SW 1271 (cell line): Measurements from ENCODE around the gene ZBTB20.

Source experiments
- DNase-seq, 2 experiments: peaks; one replicate each; lab custom pipeline; 2025; lab: John Stamatoyannopoulos, UW

The ZBTB20 gene

DNA sequence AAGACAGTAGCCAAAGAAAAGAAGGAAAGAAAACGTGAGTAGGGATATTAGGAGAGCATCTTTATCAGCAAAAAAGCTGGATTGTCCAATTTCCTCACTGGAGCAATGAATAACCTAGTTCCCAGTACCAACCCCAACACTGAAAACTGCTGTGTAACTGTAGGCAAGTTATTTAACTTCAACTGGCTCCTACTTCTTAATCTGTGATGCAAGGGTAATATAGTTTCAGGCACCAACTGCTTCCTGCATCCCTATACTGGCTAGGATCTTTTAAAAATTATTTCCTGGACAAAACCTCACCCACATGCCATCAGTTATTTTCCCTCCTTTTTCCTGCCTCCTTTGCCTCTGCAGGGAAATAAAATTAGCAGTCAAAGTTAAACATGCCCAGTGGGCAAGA, 59.6 kb downstream of the ZBTB20 start:
- DNase-seq: no peak

DNA sequence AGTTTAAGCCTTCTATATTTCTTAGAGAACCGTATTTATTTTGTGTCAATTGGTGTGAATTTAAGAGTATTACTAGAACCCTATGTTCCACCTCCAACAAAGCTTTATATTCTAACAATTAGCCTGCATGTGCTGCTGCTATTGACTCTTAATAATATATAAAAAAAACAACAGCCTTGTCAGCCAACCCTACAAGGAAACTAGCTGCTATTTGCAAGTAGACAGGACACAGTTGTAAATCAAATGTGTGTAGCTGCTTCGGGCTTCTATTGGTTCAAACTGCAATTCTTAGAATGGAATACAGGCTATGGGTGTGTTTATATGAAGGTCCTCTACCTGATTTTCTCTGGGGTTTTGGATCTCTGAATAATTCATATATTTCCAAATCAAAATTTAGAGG, 60.7 kb downstream of the ZBTB20 start:
- DNase-seq: no peak

DNA sequence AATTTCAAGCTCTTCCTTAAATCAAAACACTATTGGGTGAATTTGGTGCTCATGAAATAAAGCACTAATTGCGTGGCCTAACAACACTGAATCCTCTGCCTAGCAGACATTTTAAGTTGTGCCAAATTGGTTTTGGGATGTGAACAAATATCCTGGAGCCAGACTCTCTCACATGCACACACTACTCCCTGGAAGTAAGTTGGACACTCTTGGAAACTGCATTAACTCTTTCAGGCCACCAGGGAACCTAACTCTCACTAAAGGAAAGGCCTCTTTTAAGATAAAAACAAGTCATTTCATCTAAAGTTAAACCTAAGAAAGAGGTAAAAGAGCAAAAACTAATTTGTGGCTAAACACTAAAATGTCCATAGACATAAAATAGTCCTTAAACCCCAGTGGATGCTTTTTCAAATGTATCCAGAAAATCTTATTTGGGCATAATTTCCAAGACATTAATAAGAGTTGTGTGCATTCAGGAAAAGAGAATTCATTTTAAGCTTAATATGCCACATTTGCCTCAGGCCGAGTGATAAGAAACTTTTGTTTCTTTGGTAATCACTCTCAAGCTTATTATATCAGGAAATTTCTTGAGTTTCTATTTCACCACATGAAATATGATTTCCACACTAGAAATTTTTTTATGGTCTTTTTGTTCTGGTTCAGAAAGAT, 61.8 kb downstream of the ZBTB20 start:
- DNase-seq: peak in 1 of 2 experiments; percentile 4

- no peak for DNase-seq
Observed at GRCh38 chr3:115084686-115085085, 62.4 kb downstream of the ZBTB20 start.

DNA sequence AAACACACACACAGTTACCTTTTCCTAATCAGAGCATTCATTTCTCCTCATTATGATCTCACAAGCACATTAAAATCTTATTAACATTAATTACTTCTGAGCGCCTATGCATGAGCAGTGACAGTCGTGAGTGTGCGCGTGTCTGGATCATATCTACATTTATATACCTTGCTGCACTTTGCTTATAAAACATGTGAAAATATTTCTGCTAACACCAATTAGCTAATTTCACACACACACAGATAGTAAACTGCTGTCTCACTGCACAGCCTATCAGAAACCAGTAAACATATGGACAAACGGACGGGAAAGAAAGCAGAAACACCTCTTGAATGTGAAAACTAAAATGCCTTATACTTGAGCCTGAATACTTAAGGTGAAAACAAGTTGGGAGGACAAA, 64.8 kb downstream of the ZBTB20 start:
- DNase-seq: no peak

GRCh38 chr3:115081444-115081843, 65.6 kb downstream of the ZBTB20 start:
- no peak for DNase-seq

GRCh38 chr3:115077501-115078250, 69.4 kb downstream of the ZBTB20 start:
- no peak for DNase-seq

DNA sequence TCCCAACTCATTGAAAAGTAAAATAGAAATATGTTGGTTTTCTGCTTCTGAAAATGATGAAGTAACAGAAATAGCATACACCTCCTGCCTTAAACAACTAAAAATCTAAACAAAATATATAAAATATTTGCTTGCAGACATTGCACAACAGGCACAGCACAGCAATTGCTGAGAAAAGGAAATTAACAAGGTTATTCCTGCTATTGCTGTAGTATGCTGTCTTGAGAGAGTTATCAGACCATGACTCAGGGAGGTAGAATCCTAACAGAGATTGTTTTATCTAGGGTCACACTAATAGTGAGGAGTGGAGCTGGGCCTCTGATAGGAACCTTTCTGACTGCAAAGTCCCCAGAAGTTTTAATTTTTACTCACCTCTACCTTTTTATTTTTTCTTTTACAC, 72.6 kb downstream of the ZBTB20 start:
- no peak for DNase-seq

DNA sequence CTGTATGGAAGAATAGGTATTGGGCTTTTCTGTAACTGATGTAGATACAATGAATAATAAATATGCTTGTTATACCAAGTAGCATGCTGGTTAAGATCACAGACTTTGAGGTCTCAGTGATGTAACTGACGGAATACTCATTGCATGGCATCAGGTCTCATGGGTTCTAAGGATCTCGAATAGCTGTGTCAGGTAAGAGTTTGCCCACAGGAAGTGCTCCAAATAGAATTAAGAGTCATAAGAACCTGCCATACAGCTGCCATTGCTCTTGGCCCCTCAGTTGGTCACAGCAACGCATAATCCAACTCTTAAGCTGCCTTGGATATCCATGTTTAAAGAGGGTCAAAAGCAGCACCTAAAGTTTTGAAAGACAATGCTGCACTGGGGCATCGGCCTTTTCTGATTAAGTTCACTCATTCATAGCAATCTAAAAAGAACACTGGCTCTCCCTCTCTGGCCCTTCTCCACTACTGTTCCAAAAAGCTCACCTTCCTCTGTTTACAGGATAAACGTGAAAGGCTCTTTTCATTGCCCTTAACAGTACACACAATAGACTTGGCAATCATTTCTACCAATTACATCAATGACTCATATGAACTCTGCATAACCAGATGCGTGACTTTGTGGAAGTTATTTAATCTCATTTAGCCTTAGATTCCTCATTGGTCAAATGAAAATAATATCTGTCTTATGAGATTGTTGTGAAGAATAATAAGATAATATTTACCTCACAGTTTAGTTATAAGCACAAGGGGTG, 74.6 kb downstream of the ZBTB20 start:
- DNase-seq: no peak

- DNase-seq: no peak
Observed at GRCh38 chr3:115071601-115072000, 75.5 kb downstream of the ZBTB20 start.

- DNase-seq: no peak
Observed at GRCh38 chr3:115071166-115071565, 75.9 kb downstream of the ZBTB20 start.

- no peak for DNase-seq
Observed at GRCh38 chr3:115068799-115069198, 78.3 kb downstream of the ZBTB20 start.

DNA sequence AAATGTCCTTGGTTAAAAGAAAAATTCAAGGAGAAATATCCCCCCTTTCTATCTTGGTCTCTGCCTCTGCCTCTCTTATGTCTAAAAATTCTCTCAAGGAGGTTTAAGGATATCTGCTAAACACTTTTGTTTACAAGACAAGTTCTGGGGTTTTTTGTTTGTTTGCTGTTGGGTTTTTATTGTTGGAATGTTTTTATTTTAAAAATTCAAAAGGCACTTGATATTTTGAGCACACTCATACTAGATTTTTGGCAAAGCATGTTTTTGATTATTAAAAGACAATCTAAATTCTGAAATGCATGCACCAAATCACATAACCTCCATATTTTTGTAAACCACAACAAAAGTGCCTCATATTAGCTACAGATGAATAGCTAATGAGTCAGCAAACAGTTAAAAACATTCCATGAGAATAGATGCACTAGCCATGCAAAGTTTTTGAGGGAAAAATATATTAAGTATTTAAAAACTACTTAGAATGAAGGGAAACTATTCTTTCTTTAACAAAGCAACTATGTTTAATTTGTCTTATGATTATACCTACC, 84.6 kb downstream of the ZBTB20 start:
- DNase-seq: peak in 1 of 2 experiments; percentile 10

GRCh38 chr3:115062009-115062408, 85.1 kb downstream of the ZBTB20 start:
- no peak for DNase-seq

DNA sequence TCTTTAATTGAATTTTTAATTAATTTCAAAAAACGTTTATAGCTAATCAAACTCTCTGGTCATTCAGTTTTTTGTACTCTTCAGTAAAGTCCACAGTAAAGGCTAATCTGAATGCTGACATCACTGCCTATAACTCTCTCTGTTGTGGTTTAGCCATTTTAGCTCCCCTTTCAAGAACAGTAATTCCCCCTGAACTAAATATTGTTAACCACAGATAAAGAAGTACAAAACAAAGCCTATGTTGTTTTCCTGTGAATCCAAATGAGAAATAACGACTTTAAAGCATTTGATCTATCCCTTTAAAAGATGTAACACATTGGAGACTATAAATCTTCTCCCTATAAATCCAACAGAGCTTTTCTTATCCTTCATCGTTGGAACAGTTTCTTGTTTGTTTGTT, 94.2 kb downstream of the ZBTB20 start:
- DNase-seq: no peak

GRCh38 chr3:115042351-115042750, 104.7 kb downstream of the ZBTB20 start:
- no peak for DNase-seq

DNA sequence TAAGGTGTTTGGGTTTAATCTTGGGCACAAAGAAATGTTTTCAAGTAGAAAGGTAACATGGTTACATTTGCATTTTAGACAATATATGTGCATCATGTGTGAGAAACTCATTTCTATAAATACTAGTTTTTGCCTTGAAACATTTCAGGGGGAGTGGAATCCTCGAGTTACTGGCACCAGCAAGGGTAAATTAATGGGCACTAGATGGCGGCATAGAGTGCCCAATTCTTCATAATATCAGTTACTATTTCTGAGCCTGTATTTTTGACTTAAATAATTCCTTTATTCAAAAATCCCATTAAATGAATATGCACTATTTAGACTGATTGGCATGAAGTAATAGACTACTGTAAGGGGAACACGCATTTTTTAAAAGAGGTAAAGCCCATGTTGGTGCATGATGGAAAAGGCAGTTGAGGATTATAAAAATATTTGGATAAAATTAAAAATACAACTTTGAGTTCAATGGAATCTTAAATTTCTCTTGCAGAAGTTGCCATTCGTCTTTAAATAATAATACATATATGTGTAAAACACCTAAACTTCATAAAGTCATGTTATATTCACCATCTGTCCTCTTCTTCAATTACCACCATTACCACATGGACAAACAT, 106.3 kb downstream of the ZBTB20 start:
- DNase-seq: peak in 1 of 2 experiments; percentile 32

DNA sequence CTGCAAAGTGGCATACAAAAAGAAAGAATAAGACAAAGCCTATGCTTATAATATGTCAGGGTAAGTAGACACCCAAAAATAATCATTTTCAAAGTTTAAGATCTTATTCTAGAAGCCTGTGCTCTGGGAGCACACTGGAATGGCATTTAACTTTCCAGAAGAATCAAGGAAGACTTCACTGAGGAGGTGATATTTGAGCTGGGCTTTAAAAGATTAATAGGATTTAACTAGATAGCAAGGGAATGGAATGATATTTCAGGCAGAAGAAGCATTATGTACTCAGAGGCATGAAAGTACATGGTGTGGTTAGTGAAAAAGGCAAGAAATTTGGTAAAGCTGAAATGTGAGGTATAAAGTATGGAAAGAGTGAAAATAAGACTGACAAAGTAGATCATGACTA, 106.8 kb downstream of the ZBTB20 start:
- no peak for DNase-seq

DNA sequence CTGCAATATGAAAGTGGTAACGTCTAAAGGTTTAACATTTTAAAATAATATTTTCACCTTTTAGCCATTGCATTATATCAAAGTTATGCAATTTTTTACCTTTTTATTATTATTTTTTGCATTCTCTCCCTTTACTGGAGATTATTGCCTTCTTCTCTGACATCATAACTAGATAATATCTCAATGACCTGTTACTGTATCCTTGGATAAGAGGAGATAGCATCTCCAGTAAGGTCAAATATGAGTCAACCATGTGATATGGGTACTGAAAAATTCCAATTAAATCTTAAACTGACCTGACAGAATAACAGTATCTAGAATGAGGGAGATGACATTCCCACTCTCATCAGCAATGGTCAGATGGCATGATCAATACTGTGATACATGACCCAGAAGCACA, 108.3 kb downstream of the ZBTB20 start:
- no peak for DNase-seq

- no peak for DNase-seq
Observed at GRCh38 chr3:115022835-115023398, 124.2 kb downstream of the ZBTB20 start.

DNA sequence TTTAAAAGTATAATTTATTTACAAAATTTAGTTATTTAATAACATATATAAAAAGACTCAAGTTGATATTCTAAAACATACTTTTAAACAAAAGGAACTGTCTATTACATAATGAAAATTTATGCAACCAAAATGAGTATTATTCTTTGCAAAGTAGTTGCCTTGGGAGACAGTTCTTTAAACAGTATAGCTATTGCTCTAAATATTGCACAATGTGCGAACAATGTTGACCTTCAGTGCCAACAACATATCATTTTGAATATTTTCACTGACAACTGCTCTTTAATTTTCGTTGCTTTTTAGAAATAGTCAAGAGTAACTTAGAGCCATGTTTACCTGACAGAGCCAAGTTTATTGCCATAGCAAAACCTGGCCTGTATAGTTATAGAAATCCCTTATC, 124.9 kb downstream of the ZBTB20 start:
- no peak for DNase-seq

DNA sequence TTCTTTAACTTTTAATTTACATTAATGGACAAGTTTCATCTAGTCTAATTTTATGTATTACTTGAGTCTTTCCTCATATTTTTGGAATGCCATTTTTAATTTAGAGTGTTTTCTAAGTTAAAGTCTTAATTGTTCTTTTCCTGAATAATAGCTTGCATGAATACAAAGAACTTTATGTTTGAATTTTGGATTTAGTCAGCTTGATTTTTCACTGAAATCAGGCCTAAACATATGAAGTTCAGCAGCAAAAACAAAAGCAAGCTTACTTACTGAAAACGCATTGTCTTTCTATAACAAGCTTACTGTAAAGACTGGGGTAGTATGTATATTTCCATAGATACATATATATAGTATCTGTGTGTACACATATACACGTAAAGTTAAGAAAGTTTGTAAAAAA, 126.0 kb downstream of the ZBTB20 start:
- DNase-seq: no peak
